Loucy (cell line): Measurements from ENCODE around the gene WDR31.

Experiments used
- CTCF ChIP-seq: fragments of 200-600 bp; sonication (generic); conservative IDR thresholded peaks from 2 replicates; pipeline ENCODE4 v1.5.1; 2014; ENCODE audit warnings: mild to moderate bottlenecking, antibody characterized with exemption, low read length
- EZH2phosphoT487 ChIP-seq: fragments of 200-600 bp; IDR thresholded peaks from 2 replicates; pipeline ENCODE4 v1.6.1; 2018; ENCODE audit warnings: antibody characterized with exemption, mild to moderate bottlenecking, moderate library complexity, borderline replicate concordance

GRCh38 chr9:113388833-113389232 is 48.8 kb upstream of the WDR31 start:
- TF ChIP-seq CTCF (no peak), EZH2phosphoT487 (no peak)
